IMR-90 (cell line): ENCODE results near the gene FSTL5. TPM values are rescaled to one million over a fixed set of nuclear protein-coding genes. Genes with fewer than 3 reads are reported as not detected.

ENCODE experiments used
- ATAC-seq: fragments of 200-7000 bp; cut with Tn5 transposase; 2 replicates; pipeline ENCODE4 v1.9.1; 2020; ENCODE audit warnings: low read depth, mild to moderate bottlenecking, moderate library complexity
- BruUV-seq: library from RNA; stranded (reverse); fragments of 400-500 nt; replicated peaks from 2 replicates; lab custom pipeline; 2021; lab: Mats Ljungman, UMichigan
- CTCF ChIA-PET: fragments of 300-600 bp; formaldehyde crosslinking; extraction: SDS; loops from one replicate; lab custom pipeline; 2021; ENCODE audit warnings: antibody characterized with exemption; lab: Yijun Ruan, JAX
- POLR2A ChIA-PET: fragments of 300-600 bp; sonication (Branson Sonifier 250); formaldehyde crosslinking; loops from one replicate; lab custom pipeline; 2022; ENCODE audit warnings: antibody characterized with exemption; ENCODE audit not compliant: unreplicated experiment; lab: Charles Lee
- DNase-seq: peaks from one replicate; pipeline ENCODE4 v3.0.0; 2013
- H2AFZ ChIP-seq: replicated peaks from 2 replicates; pipeline ENCODE3; 2013; ENCODE audit warnings: low read length, mild to moderate bottlenecking; ENCODE audit not compliant: poor library complexity
- H2AK5ac ChIP-seq: 2 replicates; pipeline ENCODE4 v1.6.1; 2013; ENCODE audit warnings: low read depth, low read length, inconsistent platforms
- H2AK9ac ChIP-seq: replicated peaks from 2 replicates; pipeline ENCODE3; 2013; ENCODE audit warnings: mild to moderate bottlenecking, low read depth, low read length, moderate library complexity; ENCODE audit not compliant: poor library complexity
- H2BK120ac ChIP-seq: 2 replicates; pipeline ENCODE4 v1.6.1; 2013; ENCODE audit warnings: low read depth, low read length, inconsistent platforms
- H2BK15ac ChIP-seq: 3 replicates; pipeline ENCODE4 v1.6.1; 2013; ENCODE audit warnings: low read depth, low read length, inconsistent platforms
- H2BK20ac ChIP-seq: 2 replicates; pipeline ENCODE4 v1.6.1; 2013; ENCODE audit warnings: low read depth, mild to moderate bottlenecking, inconsistent platforms, low read length, moderate library complexity
- H2BK5ac ChIP-seq: 2 replicates; pipeline ENCODE4 v1.6.1; 2013; ENCODE audit warnings: mild to moderate bottlenecking, low read depth, low read length, inconsistent platforms; ENCODE audit not compliant: poor library complexity, severe bottlenecking
- H3K14ac ChIP-seq: replicated peaks from 2 replicates; pipeline ENCODE4 v1.6.1; 2013; ENCODE audit warnings: low read depth, low read length, inconsistent platforms
- H3K18ac ChIP-seq: 2 replicates; pipeline ENCODE4 v1.6.1; 2013; ENCODE audit warnings: low read depth, low read length, control low read depth
- H3K23ac ChIP-seq: 2 replicates; pipeline ENCODE4 v1.6.1; 2013; ENCODE audit warnings: low read depth, low read length, inconsistent platforms
- H3K27ac ChIP-seq: 2 replicates; pipeline ENCODE4 v1.5.1; 2013; ENCODE audit warnings: mild to moderate bottlenecking, control low read depth, low read length; ENCODE audit not compliant: insufficient read depth
- H3K27me3 ChIP-seq: 2 replicates; pipeline ENCODE4 v1.6.1; 2013; ENCODE audit warnings: low read length; ENCODE audit not compliant: control insufficient read depth, insufficient read depth
- H3K36me3 ChIP-seq: 2 replicates; pipeline ENCODE4 v1.6.1; 2013; ENCODE audit warnings: low read length, mixed read lengths; ENCODE audit not compliant: control insufficient read depth, insufficient read depth
- H3K4ac ChIP-seq: 2 replicates; pipeline ENCODE4 v1.6.1; 2013; ENCODE audit warnings: low read depth, low read length, inconsistent platforms
- H3K4me1 ChIP-seq: 2 replicates; pipeline ENCODE4 v1.6.1; 2013; ENCODE audit warnings: low read length, mixed read lengths; ENCODE audit not compliant: control insufficient read depth, insufficient read depth
- H3K4me2 ChIP-seq: 2 replicates; pipeline ENCODE4 v1.6.1; 2013; ENCODE audit warnings: low read depth, mild to moderate bottlenecking, control low read depth, low read length, moderate library complexity
- H3K4me3 ChIP-seq: 2 replicates; pipeline ENCODE4 v1.5.1; 2013; ENCODE audit warnings: low read depth, mild to moderate bottlenecking, control low read depth, low read length, moderate library complexity; ENCODE audit not compliant: insufficient read depth
- H3K56ac ChIP-seq: 2 replicates; pipeline ENCODE4 v1.6.1; 2013; ENCODE audit warnings: low read length, inconsistent platforms; ENCODE audit not compliant: insufficient read depth; ENCODE audit errors: extremely low read depth
- H3K79me1 ChIP-seq, 2 experiments: 2 replicates each; pipeline ENCODE4 v1.6.1; 2013; ENCODE audit warnings: low read length in 2 of 2, inconsistent platforms in 1 of 2, low read depth in 1 of 2
- H3K9ac ChIP-seq: 2 replicates; pipeline ENCODE4 v1.6.1; 2013; ENCODE audit warnings: low read depth, low read length, control low read depth
- H3K9me1 ChIP-seq: 2 replicates; pipeline ENCODE4 v1.6.1; 2013; ENCODE audit warnings: low read length, inconsistent platforms; ENCODE audit not compliant: insufficient read depth
- H3K9me3 ChIP-seq: 2 replicates; pipeline ENCODE4 v1.6.1; 2013; ENCODE audit warnings: low read length; ENCODE audit not compliant: control insufficient read depth, insufficient read depth
- H4K20me1 ChIP-seq: 2 replicates; pipeline ENCODE4 v1.6.1; 2013; ENCODE audit warnings: low read length, inconsistent platforms; ENCODE audit not compliant: insufficient read depth
- H4K5ac ChIP-seq: 2 replicates; pipeline ENCODE4 v1.6.1; 2013; ENCODE audit warnings: mild to moderate bottlenecking, low read depth, low read length, control low read depth
- H4K8ac ChIP-seq, 2 experiments: 2 replicates each; pipeline ENCODE4 v1.6.1; 2013; ENCODE audit warnings: low read depth in 2 of 2, low read length in 2 of 2, control low read depth in 1 of 2, inconsistent platforms in 1 of 2
- H4K91ac ChIP-seq: 2 replicates; pipeline ENCODE4 v1.6.1; 2013; ENCODE audit warnings: low read depth, low read length, inconsistent platforms; ENCODE audit not compliant: insufficient read depth
- BHLHE40 ChIP-seq: fragments of 150-350 bp; IDR thresholded peaks from 2 replicates; pipeline ENCODE4 v1.6.1; 2016; ENCODE audit warnings: mild to moderate bottlenecking, low read depth, low read length
- ELK1 ChIP-seq: fragments of 150-350 bp; IDR thresholded peaks from 2 replicates; pipeline ENCODE4 v1.6.1; 2016; ENCODE audit warnings: low read depth, mild to moderate bottlenecking, low read length, moderate library complexity, borderline replicate concordance
- MAFK ChIP-seq: IDR thresholded peaks from 2 replicates; pipeline ENCODE4 v1.6.1; 2012; ENCODE audit warnings: low read depth, low read length, improper control_type of control experiment
- MAZ ChIP-seq: IDR thresholded peaks from 2 replicates; pipeline ENCODE4 v1.6.1; 2012; ENCODE audit warnings: low read depth, mild to moderate bottlenecking, low read length, improper control_type of control experiment, moderate library complexity, borderline replicate concordance
- POLR2A ChIP-seq: IDR thresholded peaks from 2 replicates; pipeline ENCODE4 v1.6.1; 2012; ENCODE audit warnings: mild to moderate bottlenecking, low read depth, low read length
- RFX5 ChIP-seq: IDR thresholded peaks from 2 replicates; pipeline ENCODE4 v1.8.0; 2012; ENCODE audit warnings: low read depth, mild to moderate bottlenecking, low read length, moderate library complexity
- SMC3 ChIP-seq: fragments of 150-350 bp; IDR thresholded peaks from 2 replicates; pipeline ENCODE4 v1.6.1; 2016; ENCODE audit warnings: low read depth, mild to moderate bottlenecking, antibody characterized with exemption, low read length, moderate library complexity
- WGBS, 2 experiments: methylation state at CpG; one replicate each; pipeline versions ENCODE4 v1.1.5 to v1.1.7; 2013; ENCODE audit warnings: missing lambda C conversion rate in 2 of 2; ENCODE audit not compliant: insufficient read length in 1 of 2; ENCODE audit errors: extremely low coverage in 2 of 2; 5-methylcytosine and 5-hydroxymethylcytosine counted together
- dilution Hi-C: fragments of 300-500 bp; cut with HindIII; formaldehyde crosslinking; loops from one replicate; pipeline ENCODE4 v1.14.3; 2018; ENCODE audit warnings: low sequenced_read_pairs; ENCODE audit not compliant: unreplicated experiment
- in situ Hi-C: fragments of 300-500 bp; cut with MboI; formaldehyde crosslinking; loops from 3 replicates; pipeline ENCODE4 v1.14.3; 2019; ENCODE audit warnings: low sequenced_read_pairs, inconsistent platforms, mixed read lengths
- intact Hi-C: fragments of 100-400 bp; cut with micrococcal nuclease; formaldehyde crosslinking; loops from 2 replicates; pipeline ENCODE4 v1.10.0; 2022
- polyA plus RNA-seq, 3 experiments: library from polyadenylated mRNA; depleted of rRNA; stranded (reverse); fragments of >200 nt; gene quantifications; 2 replicates each; pipeline ENCODE4 v1.2.3, GENCODE V29; 2012; ENCODE audit warnings: low replicate concordance in 1 of 3
- total RNA-seq: library from RNA; depleted of rRNA; stranded (reverse); fragments of >200 nt; gene quantifications from 2 replicates; pipeline ENCODE4 v1.2.3, GENCODE V29; 2012

Gene FSTL5
- total and polyA plus RNA-seq, 2 of the 4 experiments (the other 2 are of a cell fraction) = under 0.01 TPM; not detected in 1

- Histone ChIP-seq H3K36me3 (no peaks in the 10 kb centered on the region), H3K27me3 (no peaks in the 10 kb centered on the region), H3K27ac (no peak overlapping the region), H4K91ac (no peak overlapping the region), H2AK9ac (no peak overlapping the region), H3K23ac (no peak overlapping the region), H4K5ac (no peak overlapping the region), H3K4me3 (no peak overlapping the region), H3K4me1 (no peaks in the 10 kb centered on the region), H3K9me3 (no peaks in the 10 kb centered on the region), H3K4ac (no peak overlapping the region), H3K9me1 (no peaks in the 10 kb centered on the region), H2BK5ac (no peak overlapping the region), H2BK20ac (no peak overlapping the region), H3K4me2 (no peak overlapping the region), H2BK15ac (no peak overlapping the region), H4K20me1 (no peaks in the 10 kb centered on the region), H4K8ac (no peak overlapping the region), H3K9ac (no peak overlapping the region), H3K18ac (no peak overlapping the region), H2BK120ac (no peak overlapping the region), H3K56ac (no peak overlapping the region), H3K14ac (no peak overlapping the region), H2AK5ac (no peak overlapping the region), H2AFZ (no peak overlapping the region), H3K79me1 (no peaks in the 10 kb centered on the region)
- ATAC-seq = no peak
- no peak for DNase-seq
- ChIA-PET POLR2A (no interaction called here), CTCF (no interaction called here)
- WGBS, 2 experiments = 14% methylated on average over 1 of the region's 13 CpGs; no CpG with 5 or more reads in 1 of the 2 experiments
- no TSS peak for BruUV-seq
- in situ Hi-C loops = no loop called here
- intact Hi-C loops = no loop called here
- TF ChIP-seq BHLHE40 (no peak), ELK1 (no peak), POLR2A (no peak), MAFK (no peak), SMC3 (no peak), MAZ (no peak), RFX5 (no peak)
- dilution Hi-C loops = no loop called here
These were observed 47.6 kb downstream of the FSTL5 start for GRCh38 chr4:162116095-162116779.
